Esophagus squamous epithelium (tissue), 4 donors: Measurements from ENCODE around the gene KCNA3.

Source experiments
- POLR2A ChIP-seq, 4 donors: fragments of 450-650 bp; IDR thresholded peaks; one replicate each; pipeline ENCODE4 v1.6.1; 2017; ENCODE audit warnings: antibody characterized with exemption in 4 of 4, mild to moderate bottlenecking in 4 of 4, moderate library complexity in 3 of 4
- TF ChIP-seq, protein P1 (sequence below), 6 experiments: fragments of 450-650 bp in 4 of 6; fragments of 200-600 bp in 2 of 6; sonication (generic) in 2 of 6; IDR thresholded peaks; one replicate each; pipeline ENCODE4 v1.5.1; 2016 to 2019; ENCODE audit warnings: antibody characterized with exemption in 6 of 6, mild to moderate bottlenecking in 4 of 6, moderate library complexity in 4 of 6

DNA sequence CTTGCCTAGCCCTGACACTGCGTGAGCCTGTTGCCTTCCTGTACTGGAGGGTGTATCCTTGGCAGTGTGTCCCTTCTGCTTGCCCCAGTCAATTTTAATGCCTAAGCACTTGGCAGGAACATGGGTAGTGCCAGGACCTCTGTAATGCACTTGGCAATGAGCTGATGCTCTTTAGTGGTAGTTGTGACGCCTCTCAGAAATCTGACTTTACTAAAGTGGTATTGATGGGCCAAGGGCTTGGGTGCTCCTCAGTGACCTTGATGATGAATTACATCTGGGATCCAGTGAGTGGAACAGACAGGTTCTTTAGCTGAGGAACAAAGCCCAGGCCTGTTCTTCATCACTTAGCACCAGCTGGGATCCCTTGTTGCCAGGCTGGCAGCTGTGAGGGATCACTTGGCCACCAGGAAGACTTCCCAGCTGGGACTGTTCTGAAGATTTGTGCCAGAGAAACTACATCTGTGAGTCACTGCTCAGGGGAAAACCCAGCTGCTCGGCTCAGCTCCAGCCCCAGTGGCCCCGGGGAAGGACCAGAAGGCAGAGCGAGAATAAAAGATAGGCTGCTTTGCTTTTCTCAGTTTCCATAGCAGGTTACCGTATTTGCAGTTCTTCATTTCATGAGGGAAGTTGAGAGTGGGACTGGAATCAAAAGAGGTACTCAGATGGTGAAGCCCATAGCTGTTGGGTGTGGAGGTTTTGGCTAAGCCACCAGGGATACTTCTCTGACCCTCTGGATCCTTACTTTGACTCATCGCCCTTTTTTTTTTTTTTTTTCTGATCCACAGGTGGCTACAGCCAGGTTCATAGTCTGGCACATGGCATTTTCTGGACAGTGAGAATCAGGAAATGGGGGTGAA, 40.1 kb downstream of the KCNA3 start:
- TF ChIP-seq, protein P1, sequence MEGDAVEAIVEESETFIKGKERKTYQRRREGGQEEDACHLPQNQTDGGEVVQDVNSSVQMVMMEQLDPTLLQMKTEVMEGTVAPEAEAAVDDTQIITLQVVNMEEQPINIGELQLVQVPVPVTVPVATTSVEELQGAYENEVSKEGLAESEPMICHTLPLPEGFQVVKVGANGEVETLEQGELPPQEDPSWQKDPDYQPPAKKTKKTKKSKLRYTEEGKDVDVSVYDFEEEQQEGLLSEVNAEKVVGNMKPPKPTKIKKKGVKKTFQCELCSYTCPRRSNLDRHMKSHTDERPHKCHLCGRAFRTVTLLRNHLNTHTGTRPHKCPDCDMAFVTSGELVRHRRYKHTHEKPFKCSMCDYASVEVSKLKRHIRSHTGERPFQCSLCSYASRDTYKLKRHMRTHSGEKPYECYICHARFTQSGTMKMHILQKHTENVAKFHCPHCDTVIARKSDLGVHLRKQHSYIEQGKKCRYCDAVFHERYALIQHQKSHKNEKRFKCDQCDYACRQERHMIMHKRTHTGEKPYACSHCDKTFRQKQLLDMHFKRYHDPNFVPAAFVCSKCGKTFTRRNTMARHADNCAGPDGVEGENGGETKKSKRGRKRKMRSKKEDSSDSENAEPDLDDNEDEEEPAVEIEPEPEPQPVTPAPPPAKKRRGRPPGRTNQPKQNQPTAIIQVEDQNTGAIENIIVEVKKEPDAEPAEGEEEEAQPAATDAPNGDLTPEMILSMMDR (IDR thresholded peaks at IDR 0.05), result peak in 2 of 6 experiments; percentile 3 to 19
- TF ChIP-seq POLR2A (IDR thresholded peaks at IDR 0.05), result no peak
